SK-N-SH (cell line): Measurements from ENCODE around the gene SHC3.

Experiments
- CTCF ChIP-seq: fragments of 200-600 bp; sonication (generic); IDR thresholded peaks from 2 replicates; pipeline ENCODE4 v1.6.1; 2017; ENCODE audit warnings: antibody characterized with exemption, mild to moderate bottlenecking, moderate library complexity
- MAX ChIP-seq: IDR thresholded peaks from 2 replicates; pipeline ENCODE4 v1.4.0; 2012; ENCODE audit warnings: low read depth
- POLR2AphosphoS5 ChIP-seq: IDR thresholded peaks from 2 replicates; pipeline ENCODE4 v1.6.1; 2012; ENCODE audit warnings: low read depth, low read length
- TCF12 ChIP-seq: IDR thresholded peaks from 2 replicates; pipeline ENCODE4 v1.4.0; 2012
- USF1 ChIP-seq: IDR thresholded peaks from 2 replicates; pipeline ENCODE4 v1.4.0; 2012; ENCODE audit warnings: low read depth, borderline replicate concordance

GRCh38 chr9:88986776-88987175, 191.8 kb downstream of the SHC3 start:
- TF ChIP-seq CTCF (no peak), USF1 (no peak), TCF12 (no peak), POLR2AphosphoS5 (no peak), MAX (no peak)
